Thyroid gland (tissue), 4 donors: ENCODE results near the gene SLC35F3.

Experiments
- CTCF ChIP-seq, 6 experiments: fragments of 200-600 bp in 3 of 6; fragments of 450-650 bp in 3 of 6; sonication (generic) in 3 of 6; IDR thresholded peaks; one replicate each; pipeline ENCODE4 v1.5.1; 2016 to 2019; ENCODE audit warnings: antibody characterized with exemption in 6 of 6, mild to moderate bottlenecking in 2 of 6, inconsistent platforms in 1 of 6, moderate library complexity in 1 of 6
- POLR2A ChIP-seq, 2 donors: fragments of 450-650 bp; IDR thresholded peaks; one replicate each; pipeline ENCODE4 v1.6.1; 2017; ENCODE audit warnings: antibody characterized with exemption in 2 of 2, mild to moderate bottlenecking in 2 of 2, moderate library complexity in 1 of 2

- TF ChIP-seq CTCF (IDR thresholded peaks at IDR 0.05) (no peak), POLR2A (IDR thresholded peaks at IDR 0.05) (no peak)
Measured at GRCh38 chr1:234260578-234260977, 356.1 kb downstream of the SLC35F3 start.
